LNCAP (cell line): ENCODE data around the gene GRK2.

ENCODE experiments used
- CTCF ChIP-seq: fragments of 450-650 bp; IDR thresholded peaks from 2 replicates; pipeline ENCODE4 v1.5.1; 2017; ENCODE audit warnings: mild to moderate bottlenecking

GRK2 gene

DNA sequence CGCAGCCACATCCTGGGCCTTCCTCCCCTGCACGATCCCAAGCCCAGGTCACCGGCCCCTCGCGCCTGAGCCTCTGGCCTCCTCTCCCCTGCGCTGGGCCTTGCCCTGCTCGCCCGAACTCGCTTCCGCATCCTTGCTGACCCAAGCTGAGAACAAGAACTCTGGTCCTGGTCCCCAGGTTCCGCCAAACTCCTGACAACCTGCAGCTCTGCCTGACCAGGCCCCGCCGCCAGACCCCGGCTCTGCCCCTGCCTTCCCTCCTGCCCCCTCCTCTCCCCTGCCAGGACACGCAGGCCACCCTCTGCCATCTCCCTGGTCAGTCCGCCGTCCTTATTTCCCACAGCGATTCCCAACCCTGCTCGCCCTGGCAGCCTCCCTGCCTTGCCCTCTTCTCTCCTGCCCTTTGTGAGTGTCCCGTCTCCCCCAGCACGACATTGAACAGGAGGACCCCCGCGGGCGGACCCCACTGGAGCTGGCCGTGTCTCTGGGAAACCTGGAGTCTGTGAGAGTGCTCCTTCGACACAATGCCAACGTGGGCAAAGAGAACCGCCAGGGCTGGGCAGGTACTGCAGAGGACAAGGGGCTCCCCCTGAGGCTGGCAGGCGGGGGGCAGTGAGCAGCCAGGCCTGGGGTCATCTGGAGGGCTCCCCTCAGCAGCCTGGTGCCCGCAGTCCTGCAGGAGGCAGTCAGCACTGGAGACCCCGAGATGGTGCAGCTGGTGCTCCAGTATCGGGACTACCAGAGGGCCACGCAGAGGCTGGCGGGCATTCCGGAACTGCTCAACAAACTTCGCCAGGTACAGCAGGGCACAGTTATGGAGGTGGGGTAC is 23.6 kb downstream of the GRK2 start:
- TF ChIP-seq CTCF: no peak

DNA sequence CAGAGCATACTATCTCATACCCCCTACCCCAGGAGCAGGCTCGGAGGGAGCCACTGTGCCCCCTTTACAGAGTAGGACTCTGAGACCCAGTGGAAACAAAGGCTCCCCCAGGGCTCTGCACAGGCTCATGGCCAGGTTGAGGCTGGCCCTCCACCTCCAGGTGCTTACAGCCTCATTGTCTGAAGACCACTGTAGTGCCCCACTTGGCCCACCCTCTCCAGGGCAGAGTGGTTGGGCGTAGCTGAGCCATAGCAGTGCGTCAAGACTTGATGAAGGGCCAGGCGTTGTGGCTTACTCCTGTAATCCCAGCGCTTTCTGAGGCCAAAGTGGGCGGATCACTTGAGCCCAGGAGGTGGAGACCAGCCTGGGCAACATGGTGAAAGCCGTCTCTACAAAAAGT is 24.5 kb downstream of the GRK2 start:
- TF ChIP-seq CTCF: no peak

- no peak for TF ChIP-seq CTCF
These were observed 25.5 kb downstream of the GRK2 start for GRCh38 chr11:67291481-67292381.

DNA sequence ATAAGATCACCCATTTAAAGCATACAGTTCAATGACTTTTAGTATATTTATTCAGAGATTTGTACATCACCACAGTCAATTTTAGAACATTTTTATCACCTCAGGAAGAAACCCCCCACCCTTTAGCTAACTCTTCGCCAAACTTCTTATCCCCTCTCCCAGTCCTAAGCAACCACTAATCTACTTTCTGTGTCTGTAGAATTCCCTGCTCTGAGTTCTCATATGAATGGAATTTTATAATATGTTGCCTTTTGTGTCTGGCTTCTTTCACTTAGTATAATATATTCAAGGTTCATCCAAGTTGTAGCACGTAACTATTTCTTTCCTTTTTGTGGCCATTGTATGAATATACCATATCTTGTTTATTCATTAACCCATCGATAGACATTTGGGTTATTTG is 26.4 kb downstream of the GRK2 start:
- no peak for TF ChIP-seq CTCF

DNA sequence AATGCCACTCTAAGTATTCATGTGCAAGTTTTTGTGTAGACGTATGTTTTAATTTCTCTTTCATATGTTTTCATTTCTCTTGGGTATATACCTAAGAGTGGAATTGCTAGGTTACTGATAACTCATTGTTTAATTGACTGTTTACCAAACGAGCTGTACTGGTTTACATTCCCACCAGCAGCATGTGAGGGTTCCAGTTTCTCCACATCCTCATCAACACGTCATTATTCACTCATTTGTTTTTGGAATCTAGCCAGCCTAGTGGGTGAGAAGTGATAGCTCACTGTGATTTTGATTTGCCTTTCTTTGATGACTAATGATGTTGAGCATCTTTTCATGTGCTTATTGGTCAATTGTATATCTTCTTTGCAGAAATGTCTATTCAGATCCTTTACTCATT is 26.8 kb downstream of the GRK2 start:
- TF ChIP-seq CTCF: no peak

DNA sequence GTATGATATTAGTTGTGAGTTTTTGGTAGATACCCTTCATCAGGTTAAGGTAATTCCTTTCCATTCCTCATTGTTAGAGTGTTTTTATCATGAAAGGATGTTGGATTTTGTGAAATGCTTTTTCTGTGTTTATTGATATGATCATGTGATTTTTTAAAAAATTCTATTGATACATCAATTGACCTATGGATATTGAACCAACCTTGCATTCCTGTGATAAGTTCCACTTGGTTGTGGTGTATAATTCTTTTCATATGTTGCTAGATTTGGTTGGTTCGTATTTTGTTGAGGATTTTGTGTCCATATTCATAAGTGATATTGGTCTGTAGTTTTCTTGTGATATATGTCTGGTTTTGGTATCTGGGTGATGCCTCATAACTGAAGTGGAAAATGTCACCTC is 29.6 kb downstream of the GRK2 start:
- TF ChIP-seq CTCF: no peak

GRCh38 chr11:67298786-67299185 is 32.5 kb downstream of the GRK2 start:
- no peak for TF ChIP-seq CTCF
